ENCODE measurements around the gene ZCCHC24. TPM values are rescaled to one million over a fixed set of nuclear protein-coding genes. Genes with fewer than 3 reads are reported as not detected.

Gene ZCCHC24
- total RNA-seq, 2 donors from 2014 or later, result 14.0 to 19.8 TPM

- H3K27me3 ChIP-seq, result no peaks in the 10 kb centered on the region
- DNase-seq, result no peak
- no peak for ATAC-seq
- no peaks in the 10 kb centered on the region for H3K9me3 ChIP-seq
- peaks cover 10% of the 10 kb centered on the region for H3K4me1 ChIP-seq
- no peak overlapping the region for H3K4me3 ChIP-seq
- H3K27ac ChIP-seq, result no peak overlapping the region
- TF ChIP-seq POLR2A (IDR thresholded peaks at IDR 0.05) (no peak), CTCF (IDR thresholded peaks at IDR 0.05) (no peak)
- intact Hi-C loops (cut with DNase I), result no loop called here
- 86 to 91% methylated on average over 13 to 17 of the region's 17 CpGs for WGBS, 2 donors
- H3K36me3 ChIP-seq (replicated peaks in 1 of 2; ENCODE audit: insufficient read depth in 1 of 2, low read depth in 2 of 2), result no peaks in the 10 kb centered on the region
Observed at GRCh38 chr10:79431891-79432831, 13.3 kb downstream of the ZCCHC24 start.

GRCh38 chr10:79431428-79431827 is 14.0 kb downstream of the ZCCHC24 start:
- Histone ChIP-seq H3K4me3 (no peak overlapping the region), H3K27ac (no peak overlapping the region), H3K36me3 (replicated peaks in 1 of 2; ENCODE audit: insufficient read depth in 1 of 2, low read depth in 2 of 2) (no peaks in the 10 kb centered on the region), H3K4me1 (peaks cover 5% of the 10 kb centered on the region), H3K9me3 (no peaks in the 10 kb centered on the region), H3K27me3 (no peaks in the 10 kb centered on the region)
- 74 to 78% methylated on average over 5 of the region's 5 CpGs for WGBS, 2 donors
- no peak for DNase-seq
- TF ChIP-seq CTCF (IDR thresholded peaks at IDR 0.05), result no peak
- no peak for TF ChIP-seq POLR2A (IDR thresholded peaks at IDR 0.05)
- intact Hi-C loops (cut with DNase I), result no loop called here
- ATAC-seq, result no peak

GRCh38 chr10:79430936-79431335 is 14.5 kb downstream of the ZCCHC24 start:
- DNase-seq, result peak in 1 of 4 donors; percentile 5
- TF ChIP-seq POLR2A (IDR thresholded peaks at IDR 0.05) (no peak), CTCF (IDR thresholded peaks at IDR 0.05) (no peak)
- intact Hi-C loops (cut with DNase I), result no loop called here

GRCh38 chr10:79430325-79430905 is 15.0 kb downstream of the ZCCHC24 start:
- Histone ChIP-seq H3K9me3 (no peaks in the 10 kb centered on the region), H3K27ac (no peak overlapping the region), H3K36me3 (replicated peaks in 1 of 2; ENCODE audit: insufficient read depth in 1 of 2, low read depth in 2 of 2) (no peaks in the 10 kb centered on the region), H3K4me1 (peaks cover 2% of the 10 kb centered on the region), H3K27me3 (no peaks in the 10 kb centered on the region), H3K4me3 (no peak overlapping the region)
- intact Hi-C loops (cut with DNase I), result no loop called here
- TF ChIP-seq POLR2A (IDR thresholded peaks at IDR 0.05) (no peak), CTCF (IDR thresholded peaks at IDR 0.05) (no peak)
- ATAC-seq (no peak), DNase-seq (peak in 1 of 4 donors; percentile 9)
- WGBS, 2 donors, result 77 to 80% methylated on average over 2 to 6 of the region's 6 CpGs

More at GRCh38 chr10:79430936-79431335, 14.5 kb downstream of the ZCCHC24 start:
- H3K27me3 ChIP-seq, result no peaks in the 10 kb centered on the region
- no peak overlapping the region for H3K27ac ChIP-seq
- H3K4me1 ChIP-seq, result peaks cover under 1% of the 10 kb centered on the region
- no peaks in the 10 kb centered on the region for H3K36me3 ChIP-seq (replicated peaks in 1 of 2; ENCODE audit: insufficient read depth in 1 of 2, low read depth in 2 of 2)
- no peaks in the 10 kb centered on the region for H3K9me3 ChIP-seq
- H3K4me3 ChIP-seq, result no peak overlapping the region
- ATAC-seq, result no peak
- WGBS, 2 donors, result 71% methylated on average over 2 of the region's 2 CpGs; no CpG with 5 or more reads in 1 of the 2 donors
